Fibroblast of the conjunctiva (primary cell): ENCODE data around the gene ACAP1.

Source experiments
- DNase-seq: peaks from one replicate; pipeline ENCODE4 v3.0.0-alpha.2; 2010; ENCODE audit warnings: low read depth

ACAP1 gene

DNA sequence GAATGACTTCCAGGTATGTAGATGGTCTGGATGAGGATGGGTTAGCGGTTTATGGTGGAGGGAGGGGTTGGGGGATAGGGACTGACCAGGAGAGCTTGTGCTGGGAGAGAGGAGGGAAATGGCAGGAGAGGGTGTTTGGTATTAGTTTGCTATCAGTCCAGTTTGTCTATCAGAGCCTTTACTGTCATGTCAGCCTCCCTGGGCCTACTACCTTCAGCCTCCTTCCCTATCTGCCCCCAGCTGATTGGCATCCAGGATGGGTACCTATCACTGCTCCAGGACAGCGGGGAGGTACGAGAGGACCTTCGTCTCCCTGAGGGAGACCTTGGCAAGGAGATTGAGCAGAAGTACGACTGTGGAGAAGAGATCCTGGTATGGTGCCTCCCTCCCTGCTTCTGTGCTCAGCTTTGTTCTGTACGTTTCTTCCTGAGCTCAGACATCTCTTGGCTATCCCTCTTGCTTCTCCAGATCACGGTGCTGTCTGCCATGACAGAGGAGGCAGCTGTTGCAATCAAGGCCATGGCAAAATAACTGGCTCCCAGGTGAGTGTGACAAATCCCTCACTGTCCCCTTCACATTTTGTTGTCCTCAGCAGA, 25.1 kb upstream of the ACAP1 start:
- no peak for DNase-seq

DNA sequence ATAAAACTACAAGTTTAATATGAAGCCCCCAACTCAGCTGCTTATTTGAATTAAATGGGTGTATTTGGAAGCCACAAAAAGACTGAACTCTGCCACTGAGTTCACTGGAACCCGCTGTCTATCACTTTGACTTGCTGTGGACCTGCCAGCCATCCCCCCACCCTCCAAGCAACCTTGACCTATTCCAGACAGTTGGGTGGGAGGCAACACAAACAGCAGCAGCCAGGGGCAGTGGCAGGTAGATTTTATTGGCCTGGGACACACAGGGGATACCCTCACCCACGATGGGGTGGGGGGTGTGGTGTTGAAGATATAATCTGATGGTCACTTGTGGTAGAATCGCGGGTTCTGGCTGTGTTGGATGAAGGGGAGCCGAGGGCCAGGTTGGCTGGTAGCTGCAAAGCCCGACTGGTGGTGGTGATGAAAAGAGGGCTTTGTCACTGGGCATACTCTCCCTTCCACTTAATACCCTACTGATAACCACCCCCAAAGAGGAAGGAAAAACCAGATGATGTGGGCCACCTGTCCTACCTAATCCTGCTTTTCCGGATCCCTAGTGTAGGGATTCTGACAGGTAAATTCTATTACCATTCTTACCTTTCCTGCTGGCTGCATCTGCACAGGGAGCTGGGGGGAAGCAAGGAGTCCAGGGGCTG, 23.8 kb upstream of the ACAP1 start:
- no peak for DNase-seq

DNA sequence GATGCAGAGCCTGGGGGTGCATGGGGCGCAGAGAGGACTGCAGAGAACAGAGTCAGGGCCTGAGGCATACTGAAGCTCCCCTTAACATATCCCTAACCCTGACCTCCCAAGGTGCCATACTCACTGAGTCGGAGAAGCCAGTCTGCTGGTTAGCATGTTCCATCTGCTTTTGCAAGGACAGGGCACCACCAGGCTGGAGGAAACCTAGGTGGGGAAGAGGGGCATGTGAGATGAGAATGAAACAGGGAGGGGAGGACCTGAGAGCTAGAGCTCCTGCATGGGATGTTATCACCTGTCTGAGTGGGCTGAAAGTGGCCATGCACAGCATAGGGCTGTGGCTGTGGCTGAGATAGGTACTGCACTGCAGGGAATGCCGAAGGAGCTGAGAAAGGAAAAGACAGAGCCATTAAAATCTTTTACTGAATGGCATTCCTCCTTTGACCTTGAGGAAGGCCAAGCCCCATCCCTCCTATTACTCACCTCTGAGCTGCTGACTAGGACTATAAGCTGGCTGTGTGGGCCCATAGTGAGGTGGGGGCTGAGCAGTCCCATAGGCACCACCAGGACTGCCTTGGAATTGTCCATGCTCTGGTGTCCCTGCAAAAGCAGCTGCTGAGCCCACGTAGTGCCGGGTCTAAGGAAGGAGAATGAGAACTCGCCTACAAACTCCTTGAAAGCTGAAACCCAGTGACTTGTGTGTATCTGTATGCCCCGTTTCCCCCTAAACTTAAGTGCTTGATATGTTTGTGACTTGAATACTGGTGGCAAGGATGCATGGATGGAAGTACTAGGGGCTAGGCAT, 23.0 kb upstream of the ACAP1 start:
- no peak for DNase-seq

DNA sequence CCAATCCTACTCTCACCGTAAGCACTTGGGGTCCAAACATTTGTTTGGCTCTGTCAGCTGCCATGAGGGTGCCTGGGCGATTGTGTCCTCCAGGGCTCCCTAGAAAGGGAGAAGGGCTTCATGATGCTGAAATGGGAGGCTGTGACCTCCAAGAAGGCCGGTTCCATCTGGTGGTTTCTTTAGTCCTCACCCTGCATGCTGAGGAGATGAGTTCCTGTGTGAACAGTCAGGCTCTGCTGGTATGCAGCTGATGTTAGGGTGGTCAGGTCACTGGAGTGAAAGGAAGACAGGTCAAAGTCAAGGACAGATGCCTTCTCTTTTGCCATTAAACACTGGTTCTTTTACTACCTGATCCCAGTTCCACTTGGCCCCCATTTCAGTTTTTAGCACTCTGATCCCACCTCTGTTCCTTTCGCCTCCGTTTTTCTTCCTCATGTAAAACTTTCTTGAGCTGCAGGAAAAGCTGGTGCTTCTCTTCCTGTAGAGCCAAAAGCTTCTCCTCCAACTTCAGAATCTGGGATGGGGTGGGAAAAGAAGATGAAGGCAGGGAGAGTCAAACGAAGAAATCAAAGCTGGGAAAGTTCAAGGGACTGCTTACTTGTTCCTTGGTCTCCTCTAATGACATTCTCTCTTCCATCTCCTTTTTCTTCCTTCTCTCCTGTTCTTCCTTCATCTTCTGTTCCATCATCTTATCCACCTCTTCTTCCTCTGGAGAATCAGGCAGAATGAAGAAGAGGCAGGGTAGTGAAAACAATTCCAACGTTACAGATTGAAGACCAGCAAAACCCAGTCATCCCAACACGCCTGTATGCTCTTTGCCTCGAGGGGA, 22.2 kb upstream of the ACAP1 start:
- DNase-seq, result no peak

DNA sequence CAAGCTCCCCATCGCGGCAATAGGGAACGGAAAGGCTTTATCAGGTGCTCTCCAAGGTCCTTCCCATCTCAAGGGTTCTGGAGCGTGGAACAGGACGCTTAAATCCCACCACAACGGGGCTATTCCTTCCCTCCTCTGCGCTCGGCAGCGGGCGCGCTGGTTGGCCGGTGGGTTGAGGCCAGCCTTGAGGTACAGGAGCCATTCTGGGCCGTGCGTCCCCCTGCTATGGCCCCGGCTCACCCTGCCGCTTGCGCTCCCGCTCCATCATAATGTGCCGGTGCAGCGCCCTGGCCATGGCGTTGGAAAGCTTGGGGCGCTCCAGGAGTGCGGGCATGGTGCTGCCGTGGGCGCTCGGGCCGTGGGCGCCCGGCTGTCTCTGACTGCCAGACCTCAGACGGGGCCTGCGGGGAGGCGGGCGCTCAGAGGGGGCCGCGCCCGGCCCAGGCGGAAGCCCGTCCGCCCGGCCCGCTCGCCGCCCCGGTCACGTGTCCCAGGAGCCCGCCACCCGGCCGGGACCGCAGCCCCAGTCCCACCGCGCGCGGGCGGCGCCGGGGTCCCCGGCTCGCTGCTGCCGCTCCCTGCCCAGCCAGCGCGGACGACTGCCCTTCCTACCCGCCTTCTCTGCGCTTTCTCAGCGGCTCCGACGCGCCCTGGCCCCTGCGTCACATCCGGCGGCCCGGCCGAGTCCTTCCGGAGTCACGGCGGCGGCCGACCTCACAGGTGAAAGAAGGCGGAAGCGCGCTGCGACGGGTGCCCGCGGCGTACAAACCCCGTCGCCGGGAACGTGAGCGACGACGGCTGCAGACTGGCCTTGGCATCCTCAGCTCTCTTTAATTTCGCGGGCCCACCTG, 21.4 kb upstream of the ACAP1 start, which contains the start of gene GPS2:
Gene GPS2 (minus strand): TSS at position 642 of the 851 bp plus-strand sequence. CDS start 308 bp downstream, at position 334.
- peak; percentile 43 for DNase-seq

DNA sequence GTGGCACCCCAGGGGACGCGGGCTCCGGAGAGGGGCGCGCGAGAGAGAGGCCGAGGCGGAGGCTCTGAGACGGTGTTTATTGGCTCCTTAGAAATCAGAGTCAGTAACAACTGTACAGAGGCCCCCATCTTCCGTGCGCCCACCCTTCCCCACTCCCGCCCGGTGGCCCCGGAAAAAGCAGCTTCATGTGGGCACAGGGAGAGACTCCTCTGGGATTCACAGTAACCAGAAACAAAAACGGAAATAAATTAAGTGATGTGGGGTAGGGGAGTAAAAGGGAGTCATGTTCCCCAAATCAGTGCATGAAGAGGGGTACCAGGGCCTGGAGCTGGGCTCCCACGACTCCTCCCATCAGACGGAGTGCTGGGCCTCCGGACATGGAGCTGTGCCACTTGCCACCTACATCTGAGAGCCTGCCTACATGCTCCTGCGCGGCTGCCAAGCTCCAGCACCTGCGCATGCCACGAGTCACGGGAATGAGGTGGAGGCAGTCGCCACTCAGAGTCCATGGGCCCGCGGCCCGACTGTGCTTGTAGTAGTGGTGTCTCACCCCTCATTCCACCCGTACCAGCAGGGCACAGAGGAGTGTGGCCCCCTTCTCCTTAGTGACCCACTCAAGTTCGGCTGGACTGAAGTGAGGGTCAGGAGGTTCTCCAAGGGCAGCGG, 20.6 kb upstream of the ACAP1 start:
- DNase-seq, result no peak

DNA sequence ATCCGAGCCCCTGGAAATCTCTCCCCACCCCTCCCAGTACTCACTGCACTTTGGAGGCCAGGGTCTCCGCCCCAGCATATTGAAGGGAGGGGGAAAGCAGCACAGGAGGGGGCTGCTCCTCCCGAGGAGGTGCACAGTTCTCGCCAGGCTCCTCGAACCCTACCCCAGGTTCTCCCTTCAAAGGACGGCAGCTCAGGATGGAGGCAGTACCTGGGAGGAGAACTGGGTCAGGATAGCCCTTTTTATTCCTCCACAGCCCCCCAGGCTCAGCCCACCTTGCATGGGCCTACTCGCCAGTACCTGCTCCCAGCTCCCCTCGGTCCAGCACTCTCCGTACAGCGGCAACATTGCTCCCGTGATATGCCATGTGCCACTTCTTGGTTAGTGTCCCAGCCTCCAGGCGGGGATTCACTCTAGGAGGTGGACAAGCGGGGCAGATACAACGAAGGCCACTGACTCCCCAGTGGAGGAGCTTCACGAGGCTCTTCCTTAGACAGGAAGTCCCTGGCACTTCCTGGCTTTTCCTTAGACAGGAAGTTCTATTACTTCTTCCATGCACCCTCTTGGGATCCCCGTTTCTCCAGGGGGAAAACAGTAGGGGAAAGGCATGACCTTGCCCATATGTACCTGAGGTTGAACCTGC, 19.0 kb upstream of the ACAP1 start:
- no peak for DNase-seq

DNA sequence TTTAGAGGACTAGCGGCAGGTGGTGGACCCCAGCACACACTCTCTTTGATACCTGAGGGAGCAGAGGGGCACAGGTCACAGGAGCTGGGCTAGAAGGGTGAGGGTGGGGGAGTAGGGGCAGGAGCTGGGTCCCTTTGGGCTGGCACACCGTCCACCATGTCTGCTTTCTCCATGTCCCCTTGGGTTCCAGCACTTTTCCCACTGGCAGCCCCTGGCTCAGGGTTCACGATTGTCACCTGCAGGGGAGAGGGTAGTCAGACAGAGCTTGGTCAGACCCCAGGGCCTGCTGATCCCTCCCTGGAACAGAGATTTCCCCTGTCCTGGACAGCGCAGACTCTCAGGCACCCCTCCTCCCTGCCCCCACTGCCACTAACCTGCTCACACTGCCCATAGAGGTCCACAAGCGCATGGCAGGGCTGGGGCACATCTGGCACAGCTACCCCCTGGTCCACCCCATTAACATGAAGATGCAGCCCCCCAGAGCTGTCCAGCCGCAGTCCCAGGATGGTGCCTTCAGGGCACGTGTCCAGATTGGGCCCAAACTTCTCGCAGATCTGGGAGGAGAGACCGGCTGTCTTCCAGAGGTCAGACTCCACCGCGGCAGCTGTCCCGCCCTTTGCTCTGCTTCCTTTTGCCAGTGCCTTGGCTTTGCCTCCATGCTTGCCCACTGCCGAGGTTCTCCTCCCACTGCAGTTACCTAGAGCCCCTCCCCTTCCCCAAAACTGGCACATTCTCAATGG, 18.0 kb upstream of the ACAP1 start:
- no peak for DNase-seq

DNA sequence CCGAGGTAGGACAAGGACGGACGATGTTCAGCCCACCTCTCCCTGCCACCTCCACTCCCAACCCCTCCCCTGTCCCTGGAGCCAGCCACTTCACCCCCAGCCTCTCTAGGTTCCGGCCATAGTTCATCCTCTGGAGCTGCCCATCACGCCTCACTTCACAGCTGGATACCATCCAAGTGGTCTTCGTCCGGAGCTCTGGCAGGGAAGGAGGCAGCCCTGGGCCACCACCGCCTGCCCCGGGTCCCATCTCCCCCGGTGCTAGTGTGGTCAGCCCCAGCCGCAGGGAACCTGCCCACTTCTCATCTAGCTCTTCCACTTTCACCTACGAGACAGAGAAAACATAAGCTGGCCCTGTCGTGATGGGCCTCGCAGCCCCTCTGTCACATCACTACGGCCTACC, 14.9 kb upstream of the ACAP1 start:
- no peak for DNase-seq

DNA sequence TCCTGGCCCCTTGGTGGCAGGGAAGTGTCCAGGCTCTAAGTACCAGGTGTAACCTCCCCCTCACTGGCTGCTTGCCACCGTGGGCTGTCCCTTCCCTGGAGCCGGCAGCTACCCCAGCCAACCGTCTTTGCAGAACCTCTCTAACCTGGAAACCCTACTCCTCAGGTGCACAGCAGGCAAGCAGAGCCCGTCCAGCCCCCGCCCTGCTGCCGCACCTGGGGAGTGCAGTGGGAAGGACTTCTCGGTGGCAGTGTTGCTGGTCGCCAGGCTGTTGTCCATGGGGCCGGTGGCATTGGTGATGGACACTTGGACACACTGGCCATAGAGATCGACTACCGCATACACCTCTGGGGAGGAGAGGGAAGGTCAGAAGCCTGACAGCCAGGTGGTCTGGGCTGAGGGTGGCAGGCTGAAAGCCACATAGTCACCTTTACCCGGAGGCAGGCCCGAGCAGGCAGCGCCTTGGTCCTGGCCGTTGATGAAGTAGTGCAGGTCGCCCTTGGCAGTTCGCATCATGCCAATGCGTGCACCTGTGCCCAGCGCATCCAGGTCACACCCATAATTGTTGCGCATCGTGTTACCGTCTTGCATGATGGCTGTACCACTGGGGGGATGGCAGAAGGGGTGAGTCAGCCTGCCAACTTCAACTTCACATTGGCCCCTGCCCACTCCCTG, 13.7 kb upstream of the ACAP1 start:
- no peak for DNase-seq

DNA sequence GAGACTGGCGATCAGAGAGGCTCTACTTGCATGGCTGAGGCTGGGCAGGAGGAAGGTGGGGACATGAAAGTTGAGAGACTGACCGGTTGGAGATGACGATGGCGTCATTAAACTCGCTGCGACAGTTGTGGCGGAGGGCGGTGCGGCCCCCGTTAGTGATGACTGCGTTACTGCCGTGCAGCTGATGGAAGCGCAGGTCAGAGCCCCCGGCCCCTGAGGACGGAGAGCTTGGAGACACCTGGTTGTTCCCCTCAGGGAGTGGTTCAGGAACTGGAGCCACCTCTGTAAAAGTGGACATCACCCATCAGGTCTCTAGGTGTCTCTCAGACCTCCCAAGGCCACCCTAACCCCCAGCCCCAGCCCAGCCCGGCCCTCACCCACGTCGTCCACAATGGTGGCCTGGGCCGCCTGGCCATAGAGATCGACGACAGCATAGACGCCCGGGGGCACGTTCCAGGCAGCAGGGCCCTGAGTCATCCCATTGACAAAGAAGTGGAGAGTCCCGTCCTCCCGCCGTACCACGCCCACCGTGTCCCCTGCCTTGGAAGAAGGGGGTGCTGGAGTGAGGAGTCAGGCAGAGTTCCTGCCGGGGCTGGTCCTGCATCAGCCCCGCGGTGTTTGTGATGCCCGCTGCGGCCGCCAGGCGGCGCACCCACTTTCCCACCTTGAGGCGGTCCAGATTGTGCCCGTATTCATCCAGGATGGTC, 12.4 kb upstream of the ACAP1 start:
- no peak for DNase-seq

DNA sequence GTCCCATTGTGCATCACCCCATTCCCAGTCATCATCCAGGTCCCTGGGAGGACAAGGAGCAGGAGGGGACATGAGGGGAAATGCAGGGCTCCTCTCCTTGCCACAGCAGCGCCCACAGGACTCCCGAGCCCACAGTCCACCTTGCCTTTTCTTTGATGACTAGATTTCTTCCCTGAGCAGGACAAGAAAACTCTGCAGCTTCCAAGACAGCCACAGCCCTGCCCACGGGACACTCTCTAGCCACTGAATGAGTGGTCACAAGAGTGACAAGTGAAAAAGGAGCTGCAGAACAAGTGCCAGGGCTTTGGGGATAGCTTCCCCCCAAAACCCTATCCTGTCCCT, 11.9 kb upstream of the ACAP1 start:
- DNase-seq, result no peak

DNA sequence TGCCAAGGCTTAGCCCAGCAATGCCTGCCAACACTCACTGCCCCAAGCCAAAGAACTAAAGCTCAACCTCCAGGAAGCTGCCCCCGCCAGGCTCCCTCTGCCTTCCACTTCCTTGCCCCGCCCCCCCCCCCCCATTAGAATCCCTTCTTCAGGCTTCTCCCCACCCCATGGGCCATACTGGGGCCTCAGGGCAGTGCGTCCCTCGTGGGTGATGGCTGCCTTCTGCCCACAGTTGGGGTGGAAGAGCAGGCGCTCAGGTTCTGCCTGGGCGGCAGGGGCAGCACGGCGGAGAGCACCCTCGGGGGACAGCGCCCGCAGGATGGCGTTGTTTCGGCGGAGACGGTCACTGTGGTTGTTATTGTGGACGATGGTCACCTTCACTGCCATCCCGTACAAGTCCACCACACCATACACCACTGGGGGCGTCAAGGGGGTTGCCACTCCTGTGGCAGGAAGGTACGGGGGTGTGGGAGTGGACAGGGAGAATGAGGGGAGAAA, 11.2 kb upstream of the ACAP1 start:
- DNase-seq, result no peak

DNA sequence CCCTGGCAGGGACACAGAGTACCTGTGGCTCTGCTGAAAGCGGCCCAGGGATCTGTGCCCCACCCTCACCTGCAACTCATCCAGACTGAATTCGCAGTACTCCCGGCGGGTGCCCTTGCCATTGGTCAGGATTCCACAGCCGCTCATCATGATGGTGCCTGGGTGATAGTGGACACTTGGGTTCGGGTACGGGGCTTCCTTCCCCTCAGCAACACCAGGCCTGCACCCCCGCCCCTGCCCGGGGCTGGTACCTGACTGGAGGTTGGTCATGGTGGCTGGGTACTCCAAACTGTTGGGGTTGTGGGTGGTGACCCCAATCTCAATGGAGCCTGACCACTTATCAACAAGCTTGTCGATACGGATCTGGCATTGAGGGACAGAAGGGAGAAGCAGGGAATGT, 10.1 kb upstream of the ACAP1 start:
- DNase-seq, result no peak

DNA sequence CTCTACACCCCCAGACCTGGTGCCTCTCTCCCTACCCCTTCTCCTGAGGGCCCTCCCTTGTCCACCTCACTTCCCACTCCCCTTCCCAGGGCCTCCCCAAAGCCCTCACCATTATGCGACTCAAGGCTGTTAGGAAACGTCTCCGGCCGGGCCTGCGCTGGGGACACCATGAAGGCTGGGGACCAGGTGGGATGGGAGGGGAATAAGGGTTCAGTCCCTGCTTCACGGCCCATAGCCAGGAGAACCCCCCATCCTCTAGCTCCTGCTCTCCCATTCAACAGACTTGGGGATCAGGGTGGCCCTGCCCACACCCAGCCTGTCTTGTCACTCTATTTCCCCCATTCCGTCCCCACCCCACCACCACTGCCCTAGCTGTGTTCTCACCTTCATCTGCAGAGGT, 9.3 kb upstream of the ACAP1 start:
- no peak for DNase-seq

DNA sequence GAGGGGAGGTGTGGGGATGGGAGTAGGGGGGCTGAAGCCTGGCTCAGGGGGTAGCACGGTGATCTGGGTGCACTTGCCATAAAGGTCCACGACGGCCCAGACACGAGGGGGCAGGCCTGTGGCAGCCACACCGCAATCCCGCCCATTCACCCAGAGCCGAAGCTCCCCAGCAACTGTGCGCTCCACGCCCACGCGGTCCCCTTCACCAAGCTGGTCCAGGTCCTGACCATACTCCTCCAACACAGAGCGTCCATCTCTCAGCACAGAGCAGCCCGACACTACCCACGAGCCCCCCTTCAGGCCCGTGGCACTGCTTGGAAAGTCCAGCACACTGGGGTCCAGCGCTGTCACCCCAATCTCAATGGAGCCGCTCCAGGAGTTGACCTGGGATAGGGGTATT, 8.8 kb upstream of the ACAP1 start:
- no peak for DNase-seq

DNA sequence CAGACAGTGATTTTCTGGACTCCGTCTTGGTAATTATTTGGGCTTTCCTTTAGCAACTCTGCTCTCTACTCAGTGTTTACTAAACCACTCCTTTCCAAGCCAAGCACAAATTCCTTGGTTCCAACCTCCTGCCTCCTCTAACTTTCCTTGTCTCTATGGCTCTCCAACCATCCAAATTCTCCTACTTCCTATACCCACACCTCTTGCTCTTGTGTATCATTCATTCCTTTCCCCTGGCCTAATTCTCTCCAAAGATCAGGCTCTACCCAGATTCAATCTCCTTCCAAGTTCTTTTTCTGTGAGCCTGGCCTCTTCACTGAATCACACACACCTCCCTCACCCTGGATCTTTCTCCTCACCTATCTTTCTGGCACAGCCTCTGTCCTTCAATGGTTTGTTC, 8.3 kb upstream of the ACAP1 start:
- DNase-seq, result no peak

DNA sequence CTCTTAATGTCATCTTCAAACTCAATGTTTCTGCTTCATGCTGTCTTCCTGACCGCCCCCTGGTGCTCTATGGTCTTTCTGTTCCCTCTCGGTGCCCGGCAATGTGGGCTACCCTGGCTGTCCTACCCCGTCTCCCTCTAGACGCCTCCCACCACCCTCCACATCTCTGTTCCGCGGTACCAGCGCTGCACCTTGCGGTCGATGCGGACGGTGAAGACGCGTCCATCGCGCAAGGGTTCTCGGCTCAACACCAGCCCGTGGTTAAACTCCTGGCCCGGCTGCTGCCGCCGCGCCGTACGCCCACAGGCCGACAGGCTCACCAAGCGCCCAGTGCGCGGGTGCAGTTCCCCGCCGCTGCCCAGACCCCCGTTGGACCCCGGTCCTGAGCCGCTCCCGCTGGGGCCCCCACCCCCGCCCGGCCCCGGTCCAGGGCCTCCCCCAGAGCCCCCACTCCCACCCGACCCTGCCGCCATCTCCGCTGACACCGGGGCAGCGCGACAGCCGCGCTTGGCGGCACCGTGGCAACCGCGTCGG, 7.4 kb upstream of the ACAP1 start, which contains the start of gene NEURL4:
Gene NEURL4 (minus strand): TSS at position 496 of the 534 bp plus-strand sequence. CDS start 23 bp downstream, at position 473.
- no peak for DNase-seq
